Measurements from ENCODE around the gene GALNT8.
"Not testable (repeated sequence)": the region's sequence is repeated elsewhere in the genome, so short reads cannot be mapped to it uniquely, and the experiment has no call there.

GALNT8 gene

DNA sequence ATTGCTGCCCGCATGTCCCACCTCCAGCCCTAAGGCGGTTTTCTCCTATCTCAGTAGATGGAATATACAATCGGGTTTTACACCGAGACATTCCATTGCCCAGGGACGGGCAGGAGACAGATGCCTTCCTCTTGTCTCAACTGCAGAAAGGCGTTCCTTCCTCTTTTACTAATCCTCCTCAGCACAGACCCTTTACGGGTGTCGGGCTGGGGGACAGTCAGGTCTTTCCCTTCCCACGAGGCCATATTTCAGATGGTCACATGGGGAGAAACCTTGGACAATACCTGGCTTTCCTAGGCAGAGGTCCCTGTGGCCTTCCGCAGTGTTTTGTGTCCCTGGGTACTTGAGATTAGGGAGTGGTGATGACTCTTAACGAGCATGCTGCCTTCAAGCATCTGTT lies 1.4 kb downstream of the GALNT8 start:
- H3K36me3 Mint-ChIP-seq; H3K4me3 Mint-ChIP-seq; DNase-seq; H3K4me1 Mint-ChIP-seq; H3K27ac Mint-ChIP-seq; ATAC-seq (replicated peaks); H3K9me3 Mint-ChIP-seq: not testable (repeated sequence)
- H3K27me3 Mint-ChIP-seq = peaks cover 44 to 58% of the 10 kb centered on the region in 2 donors

- ATAC-seq (replicated peaks) (no peak), DNase-seq (no peak)
- Mint-ChIP-seq H3K9me3 (no peaks in the 10 kb centered on the region), H3K4me1 (no peaks in the 10 kb centered on the region), H3K4me3 (no peak overlapping the region), H3K27ac (no peak overlapping the region), H3K36me3 (peaks cover 0 to 4% of the 10 kb centered on the region in 2 donors), H3K27me3 (peaks cover 40 to 50% of the 10 kb centered on the region in 2 donors)
Measured at GRCh38 chr12:4723226-4723625, 3.0 kb downstream of the GALNT8 start.

DNA sequence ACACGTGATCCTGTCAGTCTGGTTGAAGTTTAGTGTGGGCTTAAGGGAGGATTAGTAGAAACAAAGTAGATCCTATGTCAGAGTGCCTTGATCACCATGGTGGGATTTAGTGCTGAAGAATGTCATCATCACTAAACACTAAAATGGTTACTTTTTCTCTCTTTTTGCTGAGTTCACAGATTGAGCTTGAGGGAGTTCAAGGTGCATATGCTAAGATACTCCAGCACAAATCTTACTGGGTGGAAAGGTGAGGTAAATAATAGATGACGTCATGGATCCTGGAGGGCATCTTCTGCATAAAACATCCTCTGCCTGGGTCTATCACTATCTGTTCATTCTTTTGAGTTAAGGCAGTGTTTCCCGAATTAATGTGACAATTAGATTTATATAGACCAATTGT lies 4.9 kb downstream of the GALNT8 start:
- Mint-ChIP-seq H3K36me3 (no peaks in the 10 kb centered on the region), H3K9me3 (no peaks in the 10 kb centered on the region), H3K4me3 (no peak overlapping the region), H3K4me1 (no peaks in the 10 kb centered on the region), H3K27me3 (peaks cover 27 to 32% of the 10 kb centered on the region in 2 donors), H3K27ac (no peak overlapping the region)
- DNase-seq (no peak), ATAC-seq (replicated peaks) (no peak)

- H3K27me3 Mint-ChIP-seq = peaks cover 47 to 58% of the 10 kb centered on the region in 2 donors
- no peak for DNase-seq
- H3K9me3 Mint-ChIP-seq = no peaks in the 10 kb centered on the region
- H3K4me1 Mint-ChIP-seq = peaks cover 0 to 2% of the 10 kb centered on the region in 2 donors
- peaks cover 2 to 8% of the 10 kb centered on the region in 2 donors for H3K36me3 Mint-ChIP-seq
- H3K27ac Mint-ChIP-seq = no peak overlapping the region
- H3K4me3 Mint-ChIP-seq = no peak overlapping the region
- no peak for ATAC-seq (replicated peaks)
Measured at GRCh38 chr12:4734625-4735340, 14.6 kb downstream of the GALNT8 start.

DNA sequence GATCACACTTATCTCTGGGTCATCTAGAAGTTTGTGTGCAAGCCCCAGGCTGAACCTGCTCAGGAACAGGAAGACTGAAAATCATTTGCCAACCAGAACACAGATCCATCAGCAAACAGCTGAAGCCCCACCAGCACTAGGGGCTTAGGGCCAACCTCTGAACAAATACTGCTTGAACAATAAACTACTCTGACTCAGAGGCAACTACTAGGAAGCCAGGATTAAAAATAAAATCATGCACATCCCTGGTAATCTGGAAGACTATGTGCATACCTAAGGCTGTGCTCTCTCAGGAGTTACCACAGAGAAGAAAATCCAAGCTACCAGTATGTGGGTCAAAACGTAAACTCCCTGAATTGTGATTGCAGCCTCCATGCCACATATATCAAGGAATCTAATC lies 15.9 kb downstream of the GALNT8 start:
- DNase-seq (no peak), ATAC-seq (replicated peaks) (no peak)
- H3K4me1 Mint-ChIP-seq = peaks cover 0 to 2% of the 10 kb centered on the region in 2 donors
- H3K27ac Mint-ChIP-seq = no peak overlapping the region
- peaks cover 50 to 62% of the 10 kb centered on the region in 2 donors for H3K27me3 Mint-ChIP-seq
- no peaks in the 10 kb centered on the region for H3K9me3 Mint-ChIP-seq
- H3K36me3 Mint-ChIP-seq = peaks cover 2 to 8% of the 10 kb centered on the region in 2 donors
- H3K4me3 Mint-ChIP-seq = no peak overlapping the region

- no peak for ATAC-seq (replicated peaks)
- peaks cover 57 to 68% of the 10 kb centered on the region in 2 donors for H3K27me3 Mint-ChIP-seq
- H3K9me3 Mint-ChIP-seq = no peaks in the 10 kb centered on the region
Measured at GRCh38 chr12:4738541-4738940, 18.3 kb downstream of the GALNT8 start.

DNA sequence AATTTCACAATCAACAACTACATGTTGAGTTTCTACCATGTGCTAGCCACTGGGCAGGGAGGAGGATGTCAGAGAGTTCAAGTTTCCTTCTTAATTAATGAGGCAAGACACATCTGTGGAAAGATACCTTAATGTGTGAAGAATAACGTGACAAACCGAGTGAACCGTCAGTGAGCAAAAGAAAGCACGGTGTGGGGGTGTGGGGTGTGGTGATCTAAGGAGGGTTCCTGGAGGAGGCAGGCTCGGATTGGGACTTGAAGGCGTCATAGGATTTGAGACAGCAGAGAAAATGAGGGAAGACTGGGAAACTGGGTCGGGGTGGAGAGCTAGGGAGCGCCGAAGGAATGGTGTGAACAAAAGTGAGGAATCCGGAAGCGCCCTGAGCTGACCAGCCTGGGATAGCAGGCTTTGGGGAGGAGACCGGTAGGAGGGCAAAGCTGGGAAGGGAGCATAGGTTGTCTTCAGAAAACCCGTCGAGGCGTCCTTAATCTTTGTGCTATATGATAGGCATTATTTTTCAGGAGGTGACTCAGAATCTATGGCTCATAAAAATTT lies 22.3 kb downstream of the GALNT8 start:
- DNase-seq (no peak), ATAC-seq (replicated peaks) (no peak)
- peaks cover 0 to 4% of the 10 kb centered on the region in 2 donors for H3K36me3 Mint-ChIP-seq
- no peak overlapping the region for H3K27ac Mint-ChIP-seq
- H3K4me1 Mint-ChIP-seq = no peaks in the 10 kb centered on the region
- H3K9me3 Mint-ChIP-seq = no peaks in the 10 kb centered on the region
- no peak overlapping the region for H3K4me3 Mint-ChIP-seq
- H3K27me3 Mint-ChIP-seq = peaks cover 31 to 59% of the 10 kb centered on the region in 2 donors

More at GRCh38 chr12:4738541-4738940, 18.3 kb downstream of the GALNT8 start:
- peak overlapping the region; percentile 60 for H3K27ac Mint-ChIP-seq
- no peak overlapping the region for H3K4me3 Mint-ChIP-seq
- peaks cover 2 to 12% of the 10 kb centered on the region in 2 donors for H3K36me3 Mint-ChIP-seq
- DNase-seq = no peak
- H3K4me1 Mint-ChIP-seq = peaks cover 0 to 2% of the 10 kb centered on the region in 2 donors

GRCh38 chr12:4743046-4743445 lies 22.8 kb downstream of the GALNT8 start:
- DNase-seq = no peak
- no peak overlapping the region for H3K27ac Mint-ChIP-seq
- H3K9me3 Mint-ChIP-seq = no peaks in the 10 kb centered on the region
- ATAC-seq (replicated peaks) = no peak
- no peak overlapping the region for H3K4me3 Mint-ChIP-seq
- peaks cover 26 to 57% of the 10 kb centered on the region in 2 donors for H3K27me3 Mint-ChIP-seq
- peaks cover 0 to 4% of the 10 kb centered on the region in 2 donors for H3K36me3 Mint-ChIP-seq
- no peaks in the 10 kb centered on the region for H3K4me1 Mint-ChIP-seq

- Mint-ChIP-seq H3K4me3 (no peak overlapping the region), H3K4me1 (no peaks in the 10 kb centered on the region), H3K36me3 (peaks cover 0 to 4% of the 10 kb centered on the region in 2 donors), H3K9me3 (peaks cover 0 to 2% of the 10 kb centered on the region in 2 donors), H3K27me3 (peaks cover 15 to 58% of the 10 kb centered on the region in 2 donors), H3K27ac (no peak overlapping the region)
- ATAC-seq (replicated peaks) = no peak
- no peak for DNase-seq
Measured at GRCh38 chr12:4744709-4745108, 24.5 kb downstream of the GALNT8 start.

- Mint-ChIP-seq H3K27me3 (peaks cover 12 to 54% of the 10 kb centered on the region in 2 donors), H3K4me1 (no peaks in the 10 kb centered on the region)
- DNase-seq = no peak
Measured at GRCh38 chr12:4745249-4745648, 25.0 kb downstream of the GALNT8 start.

GRCh38 chr12:4751654-4752053 lies 31.5 kb downstream of the GALNT8 start:
- peaks cover 24 to 46% of the 10 kb centered on the region in 2 donors for H3K27me3 Mint-ChIP-seq
- H3K9me3 Mint-ChIP-seq; ATAC-seq (replicated peaks); DNase-seq; H3K4me1 Mint-ChIP-seq; H3K36me3 Mint-ChIP-seq; H3K4me3 Mint-ChIP-seq; H3K27ac Mint-ChIP-seq: not testable (repeated sequence)

More at GRCh38 chr12:4745249-4745648, 25.0 kb downstream of the GALNT8 start:
- no peak overlapping the region for H3K4me3 Mint-ChIP-seq
- H3K9me3 Mint-ChIP-seq = peaks cover 0 to 2% of the 10 kb centered on the region in 2 donors
- no peak for ATAC-seq (replicated peaks)
- H3K27ac Mint-ChIP-seq = no peak overlapping the region
- H3K36me3 Mint-ChIP-seq = peaks cover 0 to 4% of the 10 kb centered on the region in 2 donors

DNA sequence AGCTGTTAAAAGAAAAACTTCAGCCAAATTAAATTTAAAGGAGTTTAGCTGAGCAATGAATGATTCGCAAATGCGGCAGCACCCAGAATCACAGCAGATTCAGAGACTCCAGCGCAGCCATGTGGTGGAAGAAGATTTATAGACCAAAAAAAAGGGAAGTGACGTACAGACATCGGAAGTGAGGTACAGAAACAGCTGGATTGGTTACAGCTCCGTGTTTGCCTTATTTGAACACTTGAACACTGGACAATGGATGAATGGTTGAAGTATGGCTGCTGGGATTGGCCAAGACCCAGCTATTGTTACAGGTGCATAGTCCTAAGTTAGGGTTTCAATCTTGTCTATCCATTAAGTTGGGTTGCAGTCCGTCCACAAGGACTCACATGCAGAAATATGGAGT lies 42.6 kb downstream of the GALNT8 start:
- H3K27ac Mint-ChIP-seq = no peak overlapping the region
- H3K9me3 Mint-ChIP-seq = peaks cover 0 to 1% of the 10 kb centered on the region in 2 donors
- H3K27me3 Mint-ChIP-seq = peaks cover 9 to 10% of the 10 kb centered on the region in 2 donors
- H3K4me3 Mint-ChIP-seq = no peak overlapping the region
- peaks cover 2 to 26% of the 10 kb centered on the region in 2 donors for H3K36me3 Mint-ChIP-seq
- DNase-seq (no peak), ATAC-seq (replicated peaks) (no peak)
- no peaks in the 10 kb centered on the region for H3K4me1 Mint-ChIP-seq

DNA sequence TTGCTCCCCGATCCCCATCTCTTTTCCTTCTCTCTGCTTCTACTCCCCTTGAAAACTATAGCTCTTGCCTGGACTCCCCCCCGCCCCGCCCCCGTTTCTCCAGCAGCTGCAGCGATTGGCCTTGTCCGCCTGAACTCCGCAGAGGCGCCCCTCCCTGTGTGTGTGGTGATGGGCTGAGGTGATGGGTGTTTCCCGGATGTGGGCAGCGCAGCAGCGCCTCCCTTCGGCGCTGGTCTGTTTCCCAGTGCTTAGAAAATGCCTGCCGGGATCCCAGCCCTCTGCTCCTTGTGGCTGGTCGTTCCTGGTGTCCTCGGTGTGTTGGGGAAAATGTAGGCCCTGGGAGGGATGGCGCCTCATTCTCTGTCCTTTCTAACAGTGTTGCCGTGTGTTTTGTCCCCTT lies 43.3 kb downstream of the GALNT8 start:
- peaks cover 2 to 26% of the 10 kb centered on the region in 2 donors for H3K36me3 Mint-ChIP-seq
- no peaks in the 10 kb centered on the region for H3K4me1 Mint-ChIP-seq

GRCh38 chr12:4766445-4766844 lies 46.2 kb downstream of the GALNT8 start:
- no peak for ATAC-seq (replicated peaks)
- Mint-ChIP-seq H3K4me1 (no peaks in the 10 kb centered on the region), H3K36me3 (peaks cover 4 to 26% of the 10 kb centered on the region in 2 donors), H3K27ac (no peak overlapping the region), H3K9me3 (peaks cover 0 to 1% of the 10 kb centered on the region in 2 donors), H3K4me3 (no peak overlapping the region), H3K27me3 (peaks cover 15 to 26% of the 10 kb centered on the region in 2 donors)
- DNase-seq = no peak

More for the DNA sequence above, 43.3 kb downstream of the GALNT8 start:
- peaks cover 3 to 6% of the 10 kb centered on the region in 2 donors for H3K27me3 Mint-ChIP-seq
- ATAC-seq (replicated peaks) = no peak
- H3K27ac Mint-ChIP-seq = no peak overlapping the region
- peaks cover 0 to 1% of the 10 kb centered on the region in 2 donors for H3K9me3 Mint-ChIP-seq
- no peak for DNase-seq
- no peak overlapping the region for H3K4me3 Mint-ChIP-seq

DNA sequence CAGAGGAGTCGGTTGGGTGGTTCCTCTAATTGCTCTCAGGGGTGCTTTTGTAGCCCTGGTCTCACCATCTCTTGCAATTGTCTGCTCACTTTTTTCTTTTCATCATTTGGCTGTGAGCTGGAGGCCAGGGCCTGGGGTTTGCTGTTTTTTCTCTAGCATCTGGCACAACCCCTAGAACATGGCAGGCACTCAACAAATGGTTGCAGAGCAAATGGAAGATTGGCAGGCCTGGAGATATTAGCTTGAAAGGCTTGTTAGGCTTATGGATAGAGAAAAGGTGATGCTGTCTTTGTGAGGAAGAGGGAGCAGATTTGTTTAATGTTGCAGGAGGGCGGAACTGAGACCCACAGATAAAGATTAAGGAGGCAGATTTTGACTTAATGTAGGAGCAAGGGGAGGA lies 47.0 kb downstream of the GALNT8 start:
- Mint-ChIP-seq H3K9me3 (peaks cover 0 to 1% of the 10 kb centered on the region in 2 donors), H3K4me3 (no peak overlapping the region), H3K27me3 (peaks cover 18 to 28% of the 10 kb centered on the region in 2 donors), H3K27ac (no peak overlapping the region), H3K4me1 (no peaks in the 10 kb centered on the region), H3K36me3 (peaks cover 4 to 26% of the 10 kb centered on the region in 2 donors)
- DNase-seq (no peak), ATAC-seq (replicated peaks) (no peak)

Data from stimulated activated naive B cell treated with anti-CD40 and anti-IgM and Interleukin-4, amounts not matched to agents 10 μg/mL and 1 μg/mL and 100 μg/mL, for 72 hours (primary cell).